Left ventricle myocardium inferior (tissue), 1 donor: Measurements from ENCODE around the gene GSG1L. TPM values are rescaled to one million over a fixed set of nuclear protein-coding genes. Genes with fewer than 3 reads are reported as not detected.

Experiments
- DNase-seq: peaks from one replicate; pipeline ENCODE4 v3.0.0-alpha.2; 2020
- H3K27ac ChIP-seq: fragments of 200-600 bp; replicated peaks from 2 replicates; pipeline ENCODE4 v1.8.0; 2021
- H3K27me3 ChIP-seq: fragments of 200-600 bp; 2 replicates; pipeline ENCODE4 v1.8.0; 2021; ENCODE audit warnings: low read depth
- H3K36me3 ChIP-seq: fragments of 200-600 bp; 2 replicates; pipeline ENCODE4 v1.8.0; 2021
- H3K4me1 ChIP-seq: fragments of 200-600 bp; 2 replicates; pipeline ENCODE4 v1.8.0; 2021
- H3K4me3 ChIP-seq: fragments of 200-600 bp; 2 replicates; pipeline ENCODE4 v1.8.0; 2021; ENCODE audit warnings: mild to moderate bottlenecking, moderate library complexity
- H3K9me3 ChIP-seq: fragments of 200-600 bp; replicated peaks from 2 replicates; pipeline ENCODE4 v1.8.0; 2021
- intact Hi-C: fragments of 100-400 bp; cut with micrococcal nuclease; formaldehyde crosslinking; loops from one replicate; pipeline ENCODE4 v1.11.0; 2022
- total RNA-seq: library from RNA; stranded (reverse); fragmentation: NEBNext Ultra II Directional; extraction: Animal tissue kit (Norgen Biotek cat#: 25700); gene quantifications from one replicate; pipeline ENCODE4 v1.2.1, GENCODE V29; 2021
- TF ChIP-seq, protein P1 (sequence below): fragments of 200-600 bp; IDR thresholded peaks from 2 replicates; pipeline ENCODE4 v1.8.0; 2021; ENCODE audit warnings: antibody characterized with exemption, mild to moderate bottlenecking, borderline replicate concordance
- donor health status: DM: no; HTN: yes; CAD: no; lungs with severe emphysema.

Gene GSG1L
- total RNA-seq, 1 donor from 2014 or later = 3.4 TPM

DNA sequence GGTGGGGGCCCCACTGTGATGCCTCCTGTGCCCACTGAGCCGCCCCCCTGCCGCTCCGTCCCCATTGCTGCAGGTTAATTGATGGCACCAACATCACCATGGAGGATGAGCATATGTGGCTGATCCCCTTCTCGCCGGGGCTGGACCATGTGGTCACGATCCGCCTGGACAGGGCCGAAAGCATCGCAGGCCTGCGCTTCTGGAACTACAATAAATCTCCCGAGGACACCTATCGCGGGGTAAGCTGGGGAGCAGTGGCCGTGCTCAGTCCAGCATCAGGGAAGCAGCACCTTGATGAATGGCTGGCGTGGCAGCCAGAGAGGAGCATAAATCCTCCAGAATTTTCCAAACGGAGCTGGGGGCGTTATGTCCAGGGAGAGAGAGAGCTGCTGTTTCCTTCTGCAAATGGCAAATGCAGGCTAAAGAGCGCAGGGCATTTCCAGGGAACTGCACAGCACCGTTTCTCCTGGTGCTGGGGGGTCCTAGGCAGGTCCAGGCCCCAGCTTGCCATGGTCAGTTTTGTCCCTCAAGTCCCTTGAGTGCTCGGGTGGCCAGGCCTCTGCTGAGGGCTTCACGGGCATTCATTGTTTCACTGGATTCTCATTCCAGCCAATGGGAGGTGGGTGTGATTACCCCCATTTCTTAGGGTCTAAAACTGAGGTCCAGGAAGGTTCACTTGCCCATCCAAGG lies 297.1 kb downstream of the GSG1L start:
- Histone ChIP-seq H3K4me3 (no peak overlapping the region), H3K27me3 (no peaks in the 10 kb centered on the region), H3K27ac (no peak overlapping the region), H3K9me3 (peaks cover 12% of the 10 kb centered on the region), H3K4me1 (no peaks in the 10 kb centered on the region), H3K36me3 (peaks cover 85% of the 10 kb centered on the region)
- intact Hi-C loops = no loop called here
- TF ChIP-seq, protein P1, sequence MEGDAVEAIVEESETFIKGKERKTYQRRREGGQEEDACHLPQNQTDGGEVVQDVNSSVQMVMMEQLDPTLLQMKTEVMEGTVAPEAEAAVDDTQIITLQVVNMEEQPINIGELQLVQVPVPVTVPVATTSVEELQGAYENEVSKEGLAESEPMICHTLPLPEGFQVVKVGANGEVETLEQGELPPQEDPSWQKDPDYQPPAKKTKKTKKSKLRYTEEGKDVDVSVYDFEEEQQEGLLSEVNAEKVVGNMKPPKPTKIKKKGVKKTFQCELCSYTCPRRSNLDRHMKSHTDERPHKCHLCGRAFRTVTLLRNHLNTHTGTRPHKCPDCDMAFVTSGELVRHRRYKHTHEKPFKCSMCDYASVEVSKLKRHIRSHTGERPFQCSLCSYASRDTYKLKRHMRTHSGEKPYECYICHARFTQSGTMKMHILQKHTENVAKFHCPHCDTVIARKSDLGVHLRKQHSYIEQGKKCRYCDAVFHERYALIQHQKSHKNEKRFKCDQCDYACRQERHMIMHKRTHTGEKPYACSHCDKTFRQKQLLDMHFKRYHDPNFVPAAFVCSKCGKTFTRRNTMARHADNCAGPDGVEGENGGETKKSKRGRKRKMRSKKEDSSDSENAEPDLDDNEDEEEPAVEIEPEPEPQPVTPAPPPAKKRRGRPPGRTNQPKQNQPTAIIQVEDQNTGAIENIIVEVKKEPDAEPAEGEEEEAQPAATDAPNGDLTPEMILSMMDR = no peak
- DNase-seq = no peak

DNA sequence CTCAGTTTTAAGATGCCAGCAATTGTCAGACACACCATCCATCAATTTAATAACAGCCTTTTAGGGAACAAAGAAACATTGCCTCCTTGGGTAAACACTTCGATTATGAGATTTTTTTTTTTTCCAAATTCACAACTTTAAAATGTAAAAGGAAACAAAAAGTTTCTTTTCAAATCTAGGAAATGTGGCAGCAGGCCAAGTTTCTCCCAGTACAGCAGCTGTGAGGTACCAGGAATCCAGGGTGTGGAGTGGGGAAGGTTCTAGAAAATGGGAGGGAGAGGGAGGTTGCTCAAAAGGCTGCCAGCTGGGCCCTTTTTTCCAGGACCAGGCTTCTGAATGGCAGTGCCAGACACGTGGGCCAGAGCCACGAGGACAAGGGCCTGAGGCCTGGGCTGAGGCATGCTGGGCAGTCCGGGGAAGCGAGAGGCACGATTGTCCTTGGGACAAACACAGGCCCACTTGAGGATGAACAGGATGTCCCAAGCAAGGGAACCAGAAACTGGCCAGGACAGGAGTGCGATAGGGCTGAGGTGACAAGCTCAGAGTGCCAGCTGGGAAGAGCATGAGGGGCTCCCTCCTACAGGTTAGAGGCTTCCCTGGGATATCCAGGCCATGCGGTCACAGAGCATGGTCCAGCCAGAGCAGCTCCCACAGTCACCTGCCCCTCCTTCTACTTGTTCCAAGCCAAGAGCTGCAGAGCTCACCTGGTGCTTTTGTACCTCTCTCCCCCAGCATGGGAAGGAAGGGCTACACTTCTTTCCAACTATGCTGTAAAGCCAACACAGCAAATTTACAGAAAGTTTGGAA lies 298.4 kb downstream of the GSG1L start:
- Histone ChIP-seq H3K9me3 (peaks cover 12% of the 10 kb centered on the region), H3K4me3 (no peak overlapping the region), H3K36me3 (peaks cover 76% of the 10 kb centered on the region), H3K27ac (no peak overlapping the region), H3K4me1 (no peaks in the 10 kb centered on the region), H3K27me3 (no peaks in the 10 kb centered on the region)
- DNase-seq = no peak
- intact Hi-C loops = no loop called here
- TF ChIP-seq, protein P1 = no peak

DNA sequence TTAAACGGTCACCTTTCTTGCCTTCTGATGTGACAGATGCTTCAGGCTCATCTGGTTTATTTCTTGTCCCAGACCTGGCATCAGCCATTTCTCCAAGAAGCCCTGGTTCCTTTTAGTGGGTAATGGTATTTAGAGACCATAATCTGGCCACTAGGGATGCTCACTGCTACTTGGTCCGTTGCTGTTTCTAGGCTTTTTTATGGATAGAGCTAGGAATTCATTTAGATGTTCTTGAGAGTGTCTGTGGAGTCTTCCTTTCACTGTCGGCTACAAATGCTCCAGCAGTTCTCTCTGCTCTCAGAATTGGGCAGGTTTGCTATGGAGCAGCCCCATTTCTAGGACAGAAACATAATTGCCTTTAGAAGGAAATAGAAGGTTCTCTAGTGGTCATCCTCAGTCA lies 299.1 kb downstream of the GSG1L start:
- H3K27me3 ChIP-seq = no peaks in the 10 kb centered on the region
- H3K4me1 ChIP-seq = no peaks in the 10 kb centered on the region
- peaks cover 71% of the 10 kb centered on the region for H3K36me3 ChIP-seq
- TF ChIP-seq, protein P1 = no peak
- no peak overlapping the region for H3K27ac ChIP-seq
- intact Hi-C loops = no loop called here
- peaks cover 12% of the 10 kb centered on the region for H3K9me3 ChIP-seq
- no peak overlapping the region for H3K4me3 ChIP-seq
- no peak for DNase-seq

DNA sequence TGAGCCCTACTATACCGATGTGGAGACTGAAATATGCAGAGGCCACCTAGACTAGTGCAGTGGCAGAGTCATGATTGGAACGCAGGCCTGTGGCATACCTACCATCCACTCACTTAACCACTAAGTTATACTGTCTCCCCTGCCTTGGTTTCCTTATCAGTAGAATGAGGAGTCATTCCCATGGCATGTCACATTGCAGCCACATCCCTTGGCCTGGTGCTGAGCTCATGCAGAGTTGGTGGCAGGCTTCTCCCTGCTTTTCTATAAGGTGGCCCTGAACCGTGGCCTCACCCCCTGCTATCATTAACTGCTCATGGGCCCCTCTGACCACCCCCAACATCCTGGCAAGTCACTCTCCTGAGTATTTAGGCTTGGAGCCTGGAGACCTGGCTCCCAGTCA lies 301.1 kb downstream of the GSG1L start:
- no peaks in the 10 kb centered on the region for H3K4me1 ChIP-seq
- H3K4me3 ChIP-seq = no peak overlapping the region
- TF ChIP-seq, protein P1 = no peak
- no peak overlapping the region for H3K27ac ChIP-seq
- peaks cover 76% of the 10 kb centered on the region for H3K36me3 ChIP-seq
- intact Hi-C loops = no loop called here
- no peaks in the 10 kb centered on the region for H3K27me3 ChIP-seq
- no peak for DNase-seq
- peaks cover 12% of the 10 kb centered on the region for H3K9me3 ChIP-seq

DNA sequence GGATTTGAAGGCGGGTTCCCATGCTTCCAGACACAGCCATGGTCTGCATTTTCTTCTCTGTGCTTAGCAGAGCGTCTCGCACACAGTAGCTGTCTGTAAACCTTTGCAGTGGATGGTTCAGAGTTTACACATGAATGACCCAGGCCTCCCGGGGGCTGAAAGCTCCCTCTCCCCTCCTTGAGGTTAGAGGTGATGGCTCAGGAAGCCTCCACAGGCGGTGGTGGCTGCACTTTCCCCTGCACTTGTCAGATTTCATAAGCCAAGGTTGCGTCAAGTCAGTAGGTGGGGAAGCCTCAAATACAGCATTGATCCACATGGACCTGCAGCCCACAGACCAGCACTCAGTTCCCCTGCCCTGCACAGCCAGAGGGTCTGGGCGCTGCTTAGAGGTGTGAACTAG lies 301.7 kb downstream of the GSG1L start:
- no peak for DNase-seq
- TF ChIP-seq, protein P1 = no peak
- Histone ChIP-seq H3K27ac (no peak overlapping the region), H3K27me3 (no peaks in the 10 kb centered on the region), H3K36me3 (peaks cover 74% of the 10 kb centered on the region), H3K9me3 (peaks cover 12% of the 10 kb centered on the region), H3K4me1 (no peaks in the 10 kb centered on the region), H3K4me3 (no peak overlapping the region)
- intact Hi-C loops = no loop called here
